Ishikawa (cell line): ENCODE data around the gene UBE2L5.

Experiments
- CEBPB ChIP-seq: IDR thresholded peaks from 2 replicates; pipeline ENCODE4 v1.6.1; 2012
- CREB1 ChIP-seq: IDR thresholded peaks from 2 replicates; pipeline ENCODE4 v1.6.1; 2012; ENCODE audit warnings: low read depth
- EGR1 ChIP-seq: IDR thresholded peaks from 2 replicates; pipeline ENCODE4 v1.6.1; 2012
- EP300 ChIP-seq: IDR thresholded peaks from 2 replicates; pipeline ENCODE4 v1.6.1; 2012; ENCODE audit warnings: borderline replicate concordance
- FOXM1 ChIP-seq: IDR thresholded peaks from 2 replicates; pipeline ENCODE4 v1.6.1; 2012; ENCODE audit warnings: low read depth, borderline replicate concordance
- NFIC ChIP-seq: IDR thresholded peaks from 2 replicates; pipeline ENCODE4 v1.6.1; 2012
- RAD21 ChIP-seq: IDR thresholded peaks from 2 replicates; pipeline ENCODE4 v1.6.1; 2012; ENCODE audit warnings: low read depth
- REST ChIP-seq: IDR thresholded peaks from 2 replicates; pipeline ENCODE4 v1.6.1; 2012; ENCODE audit warnings: low read depth, mild to moderate bottlenecking
- TAF1 ChIP-seq: IDR thresholded peaks from 2 replicates; pipeline ENCODE4 v1.6.1; 2012; ENCODE audit warnings: low read depth, mild to moderate bottlenecking
- TCF12 ChIP-seq: IDR thresholded peaks from 2 replicates; pipeline ENCODE4 v1.6.1; 2012; ENCODE audit warnings: low read depth
- TEAD4 ChIP-seq: IDR thresholded peaks from 2 replicates; pipeline ENCODE4 v1.6.1; 2012
- YY1 ChIP-seq: IDR thresholded peaks from 2 replicates; pipeline ENCODE4 v1.6.1; 2012; ENCODE audit warnings: low read depth
- TF ChIP-seq, protein P1 (sequence below): IDR thresholded peaks from 2 replicates; pipeline ENCODE4 v1.6.1; 2012

DNA sequence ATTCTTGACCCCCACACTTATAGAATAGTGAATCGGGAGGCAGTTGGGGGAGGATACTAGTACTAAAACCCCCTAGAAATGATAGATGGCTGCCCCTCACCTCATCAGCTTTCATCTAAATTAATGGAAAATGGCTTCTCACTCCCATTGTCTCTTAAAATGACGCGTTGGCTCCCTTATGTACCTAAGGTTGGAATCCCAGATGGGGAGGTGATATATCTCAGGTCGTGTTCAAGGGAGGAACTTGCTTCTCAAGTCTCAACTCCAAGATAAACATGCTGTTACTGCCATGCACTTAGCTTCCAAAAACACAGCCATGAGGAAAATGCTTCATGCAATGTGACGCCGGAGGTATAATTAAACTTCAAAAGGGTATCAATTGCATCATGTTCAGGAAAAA lies 18.8 kb upstream of the UBE2L5 start:
- TF ChIP-seq RAD21, result no peak
- no peak for TF ChIP-seq CEBPB
- TF ChIP-seq TAF1, result no peak
- TF ChIP-seq, protein P1, sequence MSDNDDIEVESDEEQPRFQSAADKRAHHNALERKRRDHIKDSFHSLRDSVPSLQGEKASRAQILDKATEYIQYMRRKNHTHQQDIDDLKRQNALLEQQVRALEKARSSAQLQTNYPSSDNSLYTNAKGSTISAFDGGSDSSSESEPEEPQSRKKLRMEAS, result no peak
- no peak for TF ChIP-seq EP300
- no peak for TF ChIP-seq CREB1
- TF ChIP-seq REST, result no peak
- TF ChIP-seq TCF12, result no peak
- TF ChIP-seq EGR1, result no peak
- no peak for TF ChIP-seq TEAD4
- TF ChIP-seq YY1, result no peak
- no peak for TF ChIP-seq NFIC
- no peak for TF ChIP-seq FOXM1
